Endodermal cell (in vitro differentiated cells): ENCODE data around the gene FLYWCH2. TPM values are rescaled to one million over a fixed set of nuclear protein-coding genes. Genes with fewer than 3 reads are reported as not detected.

Source experiments
- DNase-seq: peaks from one replicate; pipeline ENCODE4 v3.0.0-alpha.2; 2017
- H3K27ac ChIP-seq: 2 replicates; pipeline ENCODE4 v1.5.1; 2013; ENCODE audit warnings: mild to moderate bottlenecking, low read depth, low read length, moderate library complexity
- H3K27me3 ChIP-seq: 2 replicates; pipeline ENCODE4 v1.6.1; 2013; ENCODE audit warnings: mild to moderate bottlenecking, low read length, moderate library complexity; ENCODE audit not compliant: insufficient read depth, control insufficient read depth, poor library complexity, severe bottlenecking
- H3K36me3 ChIP-seq: 2 replicates; pipeline ENCODE4 v1.7.0; 2013; ENCODE audit warnings: mild to moderate bottlenecking, low read length, moderate library complexity; ENCODE audit not compliant: control insufficient read depth, insufficient read depth
- H3K4me1 ChIP-seq: one replicate; pipeline ENCODE4 v1.7.0; 2013; ENCODE audit warnings: low read length; ENCODE audit not compliant: control insufficient read depth, insufficient read depth
- H3K4me3 ChIP-seq: 2 replicates; pipeline ENCODE4 v1.5.1; 2013; ENCODE audit warnings: mild to moderate bottlenecking, low read length, moderate library complexity
- H3K9ac ChIP-seq: 2 replicates; pipeline ENCODE4 v1.6.1; 2013; ENCODE audit warnings: mild to moderate bottlenecking, low read length, moderate library complexity; ENCODE audit not compliant: poor library complexity, severe bottlenecking; ENCODE audit errors: extremely low read depth
- H3K9me3 ChIP-seq: 2 replicates; pipeline ENCODE4 v1.6.1; 2013; ENCODE audit warnings: mild to moderate bottlenecking, low read length, moderate library complexity; ENCODE audit not compliant: control insufficient read depth
- H3K27ac Mint-ChIP-seq: 2 replicates; pipeline ENCODE4 v1.8.0; 2020; ENCODE audit warnings: mixed read lengths
- H3K27me3 Mint-ChIP-seq: 2 replicates; pipeline ENCODE4 v1.8.0; 2021; ENCODE audit warnings: mild to moderate bottlenecking, mixed read lengths; ENCODE audit not compliant: insufficient read depth
- H3K36me3 Mint-ChIP-seq: 2 replicates; pipeline ENCODE4 v1.8.0; 2020; ENCODE audit warnings: low read depth, mixed read lengths
- H3K4me1 Mint-ChIP-seq: 2 replicates; pipeline ENCODE4 v1.8.0; 2020; ENCODE audit warnings: mixed read lengths
- H3K4me3 Mint-ChIP-seq: 2 replicates; pipeline ENCODE4 v1.8.0; 2020; ENCODE audit warnings: mild to moderate bottlenecking, moderate library complexity, mixed read lengths
- H3K9me3 Mint-ChIP-seq: 2 replicates; pipeline ENCODE4 v1.8.0; 2020; ENCODE audit warnings: mild to moderate bottlenecking, mixed read lengths
- WGBS, 2 experiments: methylation state at CpG; one replicate each; pipeline versions ENCODE4 v1.1.5 to v1.1.7; 2013; ENCODE audit warnings: missing lambda C conversion rate in 2 of 2, mixed read lengths in 1 of 2; ENCODE audit not compliant: insufficient coverage in 1 of 2, insufficient read length in 1 of 2; 5-methylcytosine and 5-hydroxymethylcytosine counted together
- total RNA-seq, 2 donors: library from RNA; stranded (reverse); fragmentation: NEBNext Ultra II Directional in 1 of 2; extraction: Animal tissue kit (Norgen Biotek cat#: 25700) in 1 of 2; gene quantifications; 2 replicates in 1 of 2; 3 replicates in 1 of 2; pipeline ENCODE4 v1.2.1, GENCODE V29; 2021
- TF ChIP-seq, protein P1 (sequence below): fragments of 200-600 bp; sonication (generic); conservative IDR thresholded peaks from 2 replicates; pipeline ENCODE4 v1.5.0; 2021; ENCODE audit warnings: antibody characterized with exemption, mild to moderate bottlenecking

FLYWCH2 gene
- total RNA-seq, 2 donors from 2014 or later = 30.9 to 35.5 TPM

DNA sequence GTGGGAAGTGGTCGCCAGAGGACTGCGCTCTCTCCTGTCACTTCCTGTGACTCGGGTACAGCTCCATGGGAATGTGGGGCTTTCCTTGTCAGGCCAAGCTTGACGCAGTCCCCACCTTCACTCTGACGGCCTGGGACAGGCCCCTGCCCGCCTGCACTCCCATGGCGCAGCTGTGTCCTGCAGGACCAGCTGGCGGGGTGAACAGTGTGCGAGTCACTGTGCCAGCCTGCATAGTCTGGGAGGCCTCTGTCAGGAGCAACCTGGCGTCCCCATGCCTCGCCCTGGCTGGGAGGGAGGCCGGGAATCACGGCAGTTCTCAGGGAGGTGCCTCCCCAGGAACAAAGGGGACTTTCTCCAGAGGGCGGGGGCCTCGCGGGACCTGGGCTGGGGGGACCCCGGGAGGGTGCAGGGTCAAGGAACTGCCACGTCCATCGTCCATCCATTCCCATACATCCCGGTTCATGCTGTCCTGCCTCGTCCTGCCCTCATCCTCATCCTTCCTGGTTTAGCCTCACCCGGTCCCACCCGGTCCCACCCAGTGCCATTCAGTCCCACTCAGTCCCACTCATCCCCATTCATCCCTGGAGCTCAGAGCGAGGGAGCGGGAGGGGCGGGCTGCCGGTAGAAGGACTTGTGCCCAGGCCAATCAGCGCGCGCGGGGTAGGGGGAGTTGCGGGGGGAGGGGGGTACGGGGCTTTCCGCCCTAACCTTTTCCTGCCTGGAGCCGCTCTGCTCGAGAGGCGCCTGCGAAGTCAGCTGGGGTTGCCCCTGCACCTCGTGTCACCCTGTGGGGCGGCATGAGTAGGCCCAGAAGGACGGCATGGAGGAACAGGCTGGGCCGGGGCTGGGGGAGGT, 42.1 kb downstream of the FLYWCH2 start:
- no peaks in the 10 kb centered on the region for H3K27me3 ChIP-seq
- H3K4me1 ChIP-seq = peaks cover 6% of the 10 kb centered on the region
- H3K4me1 Mint-ChIP-seq = peaks cover 19% of the 10 kb centered on the region
- H3K27ac ChIP-seq = no peak overlapping the region
- 76 to 94% methylated on average over 17 to 42 of the region's 42 CpGs for WGBS, 2 experiments
- no peaks in the 10 kb centered on the region for H3K27me3 Mint-ChIP-seq
- no peak overlapping the region for H3K4me3 ChIP-seq
- peaks cover 11% of the 10 kb centered on the region for H3K36me3 ChIP-seq
- H3K36me3 Mint-ChIP-seq = peaks cover 17% of the 10 kb centered on the region
- DNase-seq = peak; percentile 88
- TF ChIP-seq, protein P1, sequence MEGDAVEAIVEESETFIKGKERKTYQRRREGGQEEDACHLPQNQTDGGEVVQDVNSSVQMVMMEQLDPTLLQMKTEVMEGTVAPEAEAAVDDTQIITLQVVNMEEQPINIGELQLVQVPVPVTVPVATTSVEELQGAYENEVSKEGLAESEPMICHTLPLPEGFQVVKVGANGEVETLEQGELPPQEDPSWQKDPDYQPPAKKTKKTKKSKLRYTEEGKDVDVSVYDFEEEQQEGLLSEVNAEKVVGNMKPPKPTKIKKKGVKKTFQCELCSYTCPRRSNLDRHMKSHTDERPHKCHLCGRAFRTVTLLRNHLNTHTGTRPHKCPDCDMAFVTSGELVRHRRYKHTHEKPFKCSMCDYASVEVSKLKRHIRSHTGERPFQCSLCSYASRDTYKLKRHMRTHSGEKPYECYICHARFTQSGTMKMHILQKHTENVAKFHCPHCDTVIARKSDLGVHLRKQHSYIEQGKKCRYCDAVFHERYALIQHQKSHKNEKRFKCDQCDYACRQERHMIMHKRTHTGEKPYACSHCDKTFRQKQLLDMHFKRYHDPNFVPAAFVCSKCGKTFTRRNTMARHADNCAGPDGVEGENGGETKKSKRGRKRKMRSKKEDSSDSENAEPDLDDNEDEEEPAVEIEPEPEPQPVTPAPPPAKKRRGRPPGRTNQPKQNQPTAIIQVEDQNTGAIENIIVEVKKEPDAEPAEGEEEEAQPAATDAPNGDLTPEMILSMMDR = no peak
- H3K9me3 Mint-ChIP-seq = peaks cover 12% of the 10 kb centered on the region
- peaks cover 9% of the 10 kb centered on the region for H3K9me3 ChIP-seq
- peak overlapping the region; percentile 46 for H3K4me3 Mint-ChIP-seq
- no peak overlapping the region for H3K27ac Mint-ChIP-seq
- H3K9ac ChIP-seq = no peak overlapping the region

DNA sequence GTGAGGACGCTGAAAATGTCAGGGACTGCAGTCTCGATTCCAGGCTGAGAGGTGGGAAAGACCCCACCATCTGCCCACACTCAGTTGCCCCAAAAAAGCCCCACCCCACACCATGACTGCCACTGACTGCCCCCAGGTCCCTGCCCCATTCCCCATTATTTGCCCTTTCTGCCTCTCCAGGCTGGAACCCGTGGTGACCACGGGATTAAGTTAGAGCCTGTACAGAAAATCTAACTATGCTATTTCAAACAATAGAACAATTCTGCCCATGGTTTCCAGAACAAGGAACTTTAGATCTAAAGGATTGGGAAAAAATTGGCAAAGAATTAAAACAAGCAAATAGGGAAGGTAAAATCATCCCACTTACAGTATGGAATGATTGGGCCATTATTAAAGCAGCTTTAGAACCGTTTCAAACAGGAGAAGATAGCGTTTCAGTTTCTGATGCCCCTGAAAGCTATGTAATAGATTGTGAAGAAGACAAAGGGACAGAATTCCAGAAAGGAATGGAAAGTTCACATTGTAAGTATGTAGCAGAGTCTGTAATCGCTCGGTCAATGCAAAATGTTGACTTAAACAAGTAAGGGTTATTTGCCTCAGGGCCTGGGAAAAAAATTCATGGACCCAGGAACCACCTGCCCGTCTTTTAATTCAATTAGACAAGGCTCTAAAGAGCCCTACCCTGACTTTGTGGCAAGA, 43.1 kb downstream of the FLYWCH2 start:
- no peaks in the 10 kb centered on the region for H3K27me3 ChIP-seq
- 92% methylated on average over 5 to 9 of the region's 9 CpGs for WGBS, 2 experiments
- no peak overlapping the region for H3K9ac ChIP-seq

DNA sequence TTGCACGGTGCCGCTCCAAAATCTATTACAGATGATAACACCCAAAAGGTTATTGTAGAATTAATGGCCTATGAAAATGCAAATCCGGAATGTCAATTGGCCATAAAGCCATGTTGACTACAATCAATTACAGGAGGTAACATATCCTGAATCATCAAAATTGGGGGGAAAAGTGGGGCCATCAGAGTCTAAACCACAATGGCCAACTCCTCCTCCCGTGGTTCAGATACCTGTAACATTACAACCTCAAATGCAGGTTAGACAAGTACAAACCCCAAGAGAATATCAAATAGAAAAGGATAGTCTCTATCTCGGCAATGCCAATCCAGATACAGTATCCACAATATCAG, 43.6 kb downstream of the FLYWCH2 start:
- 97 to 98% methylated on average over 4 to 5 of the region's 5 CpGs for WGBS, 2 experiments
- no peaks in the 10 kb centered on the region for H3K27me3 Mint-ChIP-seq

More for the DNA sequence above, 43.1 kb downstream of the FLYWCH2 start:
- Histone ChIP-seq H3K9me3 (peaks cover 9% of the 10 kb centered on the region), H3K36me3 (peaks cover 11% of the 10 kb centered on the region), H3K4me1 (peaks cover 6% of the 10 kb centered on the region), H3K27ac (no peak overlapping the region), H3K4me3 (no peak overlapping the region)
- TF ChIP-seq, protein P1 = no peak
- H3K9me3 Mint-ChIP-seq = peaks cover 12% of the 10 kb centered on the region
- no peak overlapping the region for H3K27ac Mint-ChIP-seq
- no peaks in the 10 kb centered on the region for H3K27me3 Mint-ChIP-seq
- DNase-seq = no peak
- H3K36me3 Mint-ChIP-seq = peaks cover 17% of the 10 kb centered on the region
- peak overlapping the region; percentile 46 for H3K4me3 Mint-ChIP-seq
- H3K4me1 Mint-ChIP-seq = peaks cover 19% of the 10 kb centered on the region

More for the DNA sequence above, 43.6 kb downstream of the FLYWCH2 start:
- Histone ChIP-seq H3K4me1 (peaks cover 6% of the 10 kb centered on the region), H3K27ac (no peak overlapping the region), H3K9ac (no peak overlapping the region), H3K4me3 (no peak overlapping the region), H3K9me3 (peaks cover 9% of the 10 kb centered on the region), H3K27me3 (no peaks in the 10 kb centered on the region), H3K36me3 (peaks cover 12% of the 10 kb centered on the region)
- peaks cover 19% of the 10 kb centered on the region for H3K4me1 Mint-ChIP-seq
- TF ChIP-seq, protein P1 = no peak
- H3K27ac Mint-ChIP-seq = no peak overlapping the region
- H3K4me3 Mint-ChIP-seq = no peak overlapping the region
- peaks cover 12% of the 10 kb centered on the region for H3K9me3 Mint-ChIP-seq
- no peak for DNase-seq
- peaks cover 19% of the 10 kb centered on the region for H3K36me3 Mint-ChIP-seq
